ENCODE data around the gene ELP1.

Gene ELP1

DNA sequence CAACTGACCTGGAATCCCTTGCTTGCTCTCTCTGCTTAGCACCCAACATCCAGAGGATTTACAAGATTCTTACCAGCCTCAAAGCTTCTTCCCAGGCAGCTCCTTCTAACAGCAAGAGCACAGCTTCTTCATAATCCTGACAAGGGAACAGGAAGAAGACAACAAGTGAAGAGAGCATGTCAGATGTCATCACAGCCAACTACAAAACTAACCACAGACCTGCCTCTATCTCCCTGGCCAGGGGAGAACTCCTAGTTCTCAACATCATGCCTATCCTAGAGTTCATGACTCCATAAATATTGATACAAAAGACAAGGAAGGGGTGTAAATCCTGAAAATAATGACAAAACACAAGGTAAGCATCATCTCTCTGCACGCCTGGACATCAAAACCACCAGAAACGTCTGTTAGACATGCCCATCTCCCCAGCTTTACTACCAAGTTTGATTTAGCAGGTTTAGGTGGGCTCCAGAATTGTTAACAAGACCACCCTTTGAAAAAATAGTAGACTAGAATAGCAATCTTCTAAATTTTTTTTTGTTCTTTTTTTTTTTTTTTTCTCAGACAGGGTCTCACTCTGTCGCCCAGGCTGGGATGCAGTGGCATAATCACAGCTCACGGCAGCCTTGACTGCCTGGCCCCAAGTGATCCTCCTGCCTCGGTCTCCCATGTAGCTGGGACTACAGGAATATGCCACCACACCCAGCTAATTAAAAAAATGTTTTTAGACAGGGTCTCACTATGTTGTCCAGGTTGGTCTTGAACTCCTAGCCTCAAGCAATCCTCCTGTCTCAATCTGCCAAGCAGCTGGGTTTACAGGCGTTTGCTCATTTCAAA, 51.7 kb downstream of the ELP1 start:
- TF ChIP-seq, protein P1, sequence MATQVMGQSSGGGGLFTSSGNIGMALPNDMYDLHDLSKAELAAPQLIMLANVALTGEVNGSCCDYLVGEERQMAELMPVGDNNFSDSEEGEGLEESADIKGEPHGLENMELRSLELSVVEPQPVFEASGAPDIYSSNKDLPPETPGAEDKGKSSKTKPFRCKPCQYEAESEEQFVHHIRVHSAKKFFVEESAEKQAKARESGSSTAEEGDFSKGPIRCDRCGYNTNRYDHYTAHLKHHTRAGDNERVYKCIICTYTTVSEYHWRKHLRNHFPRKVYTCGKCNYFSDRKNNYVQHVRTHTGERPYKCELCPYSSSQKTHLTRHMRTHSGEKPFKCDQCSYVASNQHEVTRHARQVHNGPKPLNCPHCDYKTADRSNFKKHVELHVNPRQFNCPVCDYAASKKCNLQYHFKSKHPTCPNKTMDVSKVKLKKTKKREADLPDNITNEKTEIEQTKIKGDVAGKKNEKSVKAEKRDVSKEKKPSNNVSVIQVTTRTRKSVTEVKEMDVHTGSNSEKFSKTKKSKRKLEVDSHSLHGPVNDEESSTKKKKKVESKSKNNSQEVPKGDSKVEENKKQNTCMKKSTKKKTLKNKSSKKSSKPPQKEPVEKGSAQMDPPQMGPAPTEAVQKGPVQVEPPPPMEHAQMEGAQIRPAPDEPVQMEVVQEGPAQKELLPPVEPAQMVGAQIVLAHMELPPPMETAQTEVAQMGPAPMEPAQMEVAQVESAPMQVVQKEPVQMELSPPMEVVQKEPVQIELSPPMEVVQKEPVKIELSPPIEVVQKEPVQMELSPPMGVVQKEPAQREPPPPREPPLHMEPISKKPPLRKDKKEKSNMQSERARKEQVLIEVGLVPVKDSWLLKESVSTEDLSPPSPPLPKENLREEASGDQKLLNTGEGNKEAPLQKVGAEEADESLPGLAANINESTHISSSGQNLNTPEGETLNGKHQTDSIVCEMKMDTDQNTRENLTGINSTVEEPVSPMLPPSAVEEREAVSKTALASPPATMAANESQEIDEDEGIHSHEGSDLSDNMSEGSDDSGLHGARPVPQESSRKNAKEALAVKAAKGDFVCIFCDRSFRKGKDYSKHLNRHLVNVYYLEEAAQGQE (IDR thresholded peaks at IDR 0.05; ENCODE audit: insufficient read depth in 1 of 2, low read depth in 2 of 2, low read length in 2 of 2) = no peak
- TF ChIP-seq SIN3A (IDR thresholded peaks at IDR 0.05; ENCODE audit: borderline replicate concordance, insufficient read depth, low read length) (no peak), POLR2AphosphoS5 (IDR thresholded peaks at IDR 0.05; ENCODE audit: low read depth, low read length) (no peak), FOXP2 (optimal IDR thresholded peaks at IDR 0.05; ENCODE audit: borderline replicate concordance, extremely low read depth, extremely low read length, insufficient read depth) (no peak)

DNA sequence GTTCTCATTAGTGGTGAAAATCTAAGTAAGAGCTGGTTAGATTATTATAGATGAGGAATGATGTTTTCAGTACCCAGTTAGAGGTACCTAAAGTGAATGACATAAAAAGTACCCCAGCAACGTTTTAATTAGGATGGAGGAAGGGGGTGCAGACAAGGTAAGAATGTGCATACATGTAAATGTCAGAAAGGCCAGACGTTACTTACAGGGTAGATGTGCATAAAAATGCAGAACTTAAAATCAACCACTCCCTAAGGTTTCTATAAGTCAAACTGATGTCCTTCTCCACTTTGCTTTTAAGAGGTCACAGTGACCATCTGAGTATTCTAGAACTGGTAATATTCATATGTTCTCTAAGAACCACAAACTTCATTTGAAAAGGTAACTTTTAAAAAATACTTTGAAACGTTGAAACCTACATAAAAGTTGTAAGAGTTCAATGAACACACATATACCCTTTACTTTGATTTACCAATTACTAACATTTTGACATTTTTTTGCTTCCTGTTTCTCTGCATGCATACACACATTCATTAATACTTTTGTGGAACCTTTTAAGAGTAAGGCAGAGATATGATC, 53.1 kb downstream of the ELP1 start:
- TF ChIP-seq, protein P1 (IDR thresholded peaks at IDR 0.05; ENCODE audit: insufficient read depth in 1 of 2, low read depth in 2 of 2, low read length in 2 of 2) = no peak
- TF ChIP-seq TAF1 (IDR thresholded peaks at IDR 0.05; ENCODE audit: borderline replicate concordance, insufficient read depth, low read length) (no peak), SIN3A (IDR thresholded peaks at IDR 0.05; ENCODE audit: borderline replicate concordance, insufficient read depth, low read length) (no peak), POLR2AphosphoS5 (IDR thresholded peaks at IDR 0.05; ENCODE audit: low read depth, low read length) (no peak), FOXP2 (optimal IDR thresholded peaks at IDR 0.05; ENCODE audit: borderline replicate concordance, extremely low read depth, extremely low read length, insufficient read depth) (no peak)

DNA sequence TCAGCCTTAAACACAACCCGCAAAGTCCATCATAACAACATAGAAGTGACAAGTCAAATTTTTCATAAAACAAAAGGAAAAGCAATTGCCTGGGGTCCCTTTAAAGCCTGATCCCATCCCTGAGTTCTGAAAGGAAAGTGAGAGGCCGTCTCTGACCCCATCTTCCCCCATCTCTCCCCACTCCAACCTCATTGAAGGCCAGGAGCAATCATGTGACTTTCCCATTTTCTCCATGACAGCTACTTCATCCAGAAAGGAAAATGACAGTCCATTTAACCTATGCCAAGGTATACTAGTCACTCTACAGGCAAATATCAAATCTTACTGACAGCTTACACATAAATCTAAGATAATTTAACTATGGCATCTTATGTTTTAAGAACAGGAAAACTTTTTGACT, 56.4 kb downstream of the ELP1 start:
- TF ChIP-seq, protein P1 (IDR thresholded peaks at IDR 0.05; ENCODE audit: insufficient read depth in 1 of 2, low read depth in 2 of 2, low read length in 2 of 2) = no peak
- TF ChIP-seq FOXP2 (optimal IDR thresholded peaks at IDR 0.05; ENCODE audit: borderline replicate concordance, extremely low read depth, extremely low read length, insufficient read depth) = no peak
- no peak for TF ChIP-seq SIN3A (IDR thresholded peaks at IDR 0.05; ENCODE audit: borderline replicate concordance, insufficient read depth, low read length)
- TF ChIP-seq TAF1 (IDR thresholded peaks at IDR 0.05; ENCODE audit: borderline replicate concordance, insufficient read depth, low read length) = no peak

DNA sequence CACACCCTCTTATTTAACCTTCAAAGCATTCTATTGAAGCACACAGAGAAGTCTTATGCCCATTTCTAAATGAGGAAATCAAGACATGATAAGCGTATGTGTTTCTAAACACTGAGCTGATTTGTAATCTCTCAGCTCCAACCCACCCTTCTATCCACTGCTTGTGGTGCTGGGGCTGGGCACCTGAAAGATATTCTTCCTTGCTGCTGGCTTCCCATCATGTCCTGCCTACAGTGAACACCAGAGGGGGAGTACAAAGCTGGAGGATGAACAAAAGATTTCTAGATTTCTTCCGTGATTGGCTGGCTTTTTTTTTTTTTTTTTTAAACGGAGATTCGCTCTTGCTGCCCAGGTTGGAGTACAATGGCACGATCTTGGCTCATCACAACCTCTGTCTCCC, 57.5 kb downstream of the ELP1 start:
- TF ChIP-seq TAF1 (IDR thresholded peaks at IDR 0.05; ENCODE audit: borderline replicate concordance, insufficient read depth, low read length) = no peak

DNA sequence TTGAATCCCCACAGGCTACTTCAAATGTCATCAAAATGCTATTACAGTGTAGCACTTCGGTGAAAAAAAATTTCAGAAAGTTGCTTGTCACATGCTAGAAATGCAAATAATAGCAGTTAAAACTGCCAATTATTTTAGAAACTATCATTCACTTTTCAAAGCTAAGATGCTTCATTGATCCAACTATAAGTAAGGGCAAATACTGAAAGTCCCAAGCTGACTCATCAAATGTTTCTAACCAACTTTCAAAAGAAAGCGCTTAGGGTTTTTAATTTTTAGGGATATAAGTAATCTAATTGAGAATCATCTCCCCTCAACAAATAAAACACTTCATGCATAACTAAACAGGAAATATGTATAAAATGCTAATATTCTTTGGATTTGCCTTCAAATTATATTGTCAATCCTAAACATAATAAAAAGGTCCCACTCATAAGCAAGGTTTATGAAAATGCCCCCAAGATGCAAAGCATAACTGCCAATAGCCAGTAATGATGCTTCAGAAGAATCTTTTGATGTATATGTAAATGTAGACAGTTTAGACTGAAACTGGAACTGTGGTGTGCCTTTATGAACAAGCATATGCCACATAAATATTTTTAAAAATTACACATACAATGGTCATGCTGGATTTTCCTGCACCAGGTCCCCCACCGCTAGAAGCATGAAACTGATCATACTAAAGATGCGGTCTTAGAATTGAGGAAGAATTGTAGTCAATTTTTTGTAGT, 59.7 kb downstream of the ELP1 start:
- TF ChIP-seq POLR2AphosphoS5 (IDR thresholded peaks at IDR 0.05; ENCODE audit: low read depth, low read length) = no peak
- TF ChIP-seq, protein P1 (IDR thresholded peaks at IDR 0.05; ENCODE audit: insufficient read depth in 1 of 2, low read depth in 2 of 2, low read length in 2 of 2) = no peak
- no peak for TF ChIP-seq SIN3A (IDR thresholded peaks at IDR 0.05; ENCODE audit: borderline replicate concordance, insufficient read depth, low read length)
- TF ChIP-seq FOXP2 (optimal IDR thresholded peaks at IDR 0.05; ENCODE audit: borderline replicate concordance, extremely low read depth, extremely low read length, insufficient read depth) = no peak
- TF ChIP-seq TAF1 (IDR thresholded peaks at IDR 0.05; ENCODE audit: borderline replicate concordance, insufficient read depth, low read length) = no peak

All from PFSK-1 (cell line).